GM12891 (cell line): ENCODE data around the gene GALK2.

Source experiments
- POLR2A ChIP-seq: IDR thresholded peaks from 2 replicates; pipeline ENCODE4 v1.6.1; 2011; ENCODE audit warnings: low read depth, low read length, control low read depth
- POLR2AphosphoS5 ChIP-seq: IDR thresholded peaks from 2 replicates; pipeline ENCODE4 v1.6.1; 2011; ENCODE audit warnings: low read depth, low read length, control low read depth

DNA sequence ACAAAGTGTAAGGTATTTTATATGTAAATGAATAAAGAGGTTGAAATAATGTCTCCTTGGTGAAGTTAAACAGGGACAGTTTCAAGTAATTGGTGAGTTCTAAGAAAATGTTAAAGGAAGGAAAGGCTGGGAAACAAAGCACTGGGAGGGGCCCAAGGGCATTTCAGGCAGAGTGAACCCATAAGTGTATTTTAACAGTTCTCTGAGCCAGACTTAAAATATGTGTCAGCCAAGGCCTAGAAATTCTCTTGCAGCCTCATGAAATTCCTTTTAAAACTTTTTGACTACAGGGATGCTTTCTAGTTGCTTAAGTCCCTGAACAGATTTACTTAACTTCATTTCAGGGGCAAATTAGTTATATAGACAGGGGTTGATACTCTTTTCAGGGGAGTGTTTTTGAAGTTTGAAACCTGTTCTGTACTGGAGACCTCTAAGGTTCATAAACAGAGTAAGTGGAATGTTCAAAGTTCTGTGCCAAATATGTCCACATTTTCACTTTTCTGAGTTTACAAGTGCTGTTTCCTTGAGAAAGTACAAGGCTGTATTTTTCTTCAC is 77.6 kb downstream of the GALK2 start:
- TF ChIP-seq POLR2A (no peak), POLR2AphosphoS5 (no peak)
